ENCODE results near the gene LARP1. TPM values are rescaled to one million over a fixed set of nuclear protein-coding genes. Genes with fewer than 3 reads are reported as not detected.

Gene LARP1
- total and polyA plus RNA-seq, 9 donors, result 38.1 to 249 (median 146) TPM

- DNase-seq, result no peak
- Histone ChIP-seq H3K9me3 (no peaks in the 10 kb centered on the region), H3K36me3 (no peaks in the 10 kb centered on the region), H3K4me3 (no peak overlapping the region), H3K27ac (no peak overlapping the region), H3K4me1 (ENCODE audit: insufficient read depth) (peaks cover 30% of the 10 kb centered on the region), H3K27me3 (no peaks in the 10 kb centered on the region)
- WGBS, 3 donors, result 14 to 30% (median 28%) methylated on average over 2 of the region's 2 CpGs
- intact Hi-C loops (cut with DNase I), result no loop called here
- TF ChIP-seq EP300 (IDR thresholded peaks at IDR 0.05) (no peak), POLR2A (IDR thresholded peaks at IDR 0.05) (no peak)
- TF ChIP-seq, protein P1, sequence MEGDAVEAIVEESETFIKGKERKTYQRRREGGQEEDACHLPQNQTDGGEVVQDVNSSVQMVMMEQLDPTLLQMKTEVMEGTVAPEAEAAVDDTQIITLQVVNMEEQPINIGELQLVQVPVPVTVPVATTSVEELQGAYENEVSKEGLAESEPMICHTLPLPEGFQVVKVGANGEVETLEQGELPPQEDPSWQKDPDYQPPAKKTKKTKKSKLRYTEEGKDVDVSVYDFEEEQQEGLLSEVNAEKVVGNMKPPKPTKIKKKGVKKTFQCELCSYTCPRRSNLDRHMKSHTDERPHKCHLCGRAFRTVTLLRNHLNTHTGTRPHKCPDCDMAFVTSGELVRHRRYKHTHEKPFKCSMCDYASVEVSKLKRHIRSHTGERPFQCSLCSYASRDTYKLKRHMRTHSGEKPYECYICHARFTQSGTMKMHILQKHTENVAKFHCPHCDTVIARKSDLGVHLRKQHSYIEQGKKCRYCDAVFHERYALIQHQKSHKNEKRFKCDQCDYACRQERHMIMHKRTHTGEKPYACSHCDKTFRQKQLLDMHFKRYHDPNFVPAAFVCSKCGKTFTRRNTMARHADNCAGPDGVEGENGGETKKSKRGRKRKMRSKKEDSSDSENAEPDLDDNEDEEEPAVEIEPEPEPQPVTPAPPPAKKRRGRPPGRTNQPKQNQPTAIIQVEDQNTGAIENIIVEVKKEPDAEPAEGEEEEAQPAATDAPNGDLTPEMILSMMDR (IDR thresholded peaks at IDR 0.05), result no peak
Observed at GRCh38 chr5:154767576-154767975, 12.4 kb downstream of the LARP1 start.

GRCh38 chr5:154768207-154768606, 13.0 kb downstream of the LARP1 start:
- intact Hi-C loops (cut with DNase I), result no loop called here
- WGBS, 3 donors, result 89 to 99% (median 96%) methylated on average over 2 of the region's 2 CpGs

DNA sequence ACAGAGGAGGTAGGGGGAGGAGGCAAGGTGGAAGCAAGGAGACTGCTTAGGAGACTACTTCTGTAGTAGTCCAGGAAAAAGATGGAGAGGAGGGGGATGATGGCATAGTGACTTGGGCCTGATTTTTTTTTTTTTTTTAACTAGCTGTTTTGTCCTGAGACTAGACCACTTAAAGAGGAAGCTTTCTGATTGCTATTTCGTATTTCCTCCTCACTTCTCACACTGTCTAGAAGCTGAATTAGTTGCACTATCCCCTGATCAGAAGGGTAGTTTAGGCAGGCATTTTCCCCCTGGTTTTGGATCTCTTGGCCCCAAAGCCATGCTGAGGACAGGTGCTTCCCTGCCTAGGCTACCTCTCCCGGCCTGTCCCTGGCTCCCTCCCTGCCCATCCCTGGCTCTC, 14.9 kb downstream of the LARP1 start:
- peak overlapping the region in 1 of 2 donors; percentile 39 for H3K27ac ChIP-seq
- H3K4me1 ChIP-seq (ENCODE audit: insufficient read depth), result peaks cover 29% of the 10 kb centered on the region
- 60 to 62% (median 61%) methylated on average over 2 of the region's 2 CpGs for WGBS, 3 donors
- no peaks in the 10 kb centered on the region for H3K27me3 ChIP-seq
- TF ChIP-seq POLR2A (IDR thresholded peaks at IDR 0.05) (no peak), EP300 (IDR thresholded peaks at IDR 0.05) (no peak)
- TF ChIP-seq, protein P1 (IDR thresholded peaks at IDR 0.05), result no peak
- intact Hi-C loops (cut with DNase I), result no loop called here
- no peak for DNase-seq
- H3K36me3 ChIP-seq, result no peaks in the 10 kb centered on the region
- no peak overlapping the region for H3K4me3 ChIP-seq
- no peaks in the 10 kb centered on the region for H3K9me3 ChIP-seq

More at GRCh38 chr5:154768207-154768606, 13.0 kb downstream of the LARP1 start:
- Histone ChIP-seq H3K36me3 (no peaks in the 10 kb centered on the region), H3K4me1 (ENCODE audit: insufficient read depth) (peaks cover 31% of the 10 kb centered on the region), H3K27ac (no peak overlapping the region), H3K9me3 (no peaks in the 10 kb centered on the region), H3K27me3 (no peaks in the 10 kb centered on the region), H3K4me3 (no peak overlapping the region)
- DNase-seq, result no peak
- no peak for TF ChIP-seq POLR2A (IDR thresholded peaks at IDR 0.05)
- no peak for TF ChIP-seq EP300 (IDR thresholded peaks at IDR 0.05)
- TF ChIP-seq, protein P1 (IDR thresholded peaks at IDR 0.05), result no peak

DNA sequence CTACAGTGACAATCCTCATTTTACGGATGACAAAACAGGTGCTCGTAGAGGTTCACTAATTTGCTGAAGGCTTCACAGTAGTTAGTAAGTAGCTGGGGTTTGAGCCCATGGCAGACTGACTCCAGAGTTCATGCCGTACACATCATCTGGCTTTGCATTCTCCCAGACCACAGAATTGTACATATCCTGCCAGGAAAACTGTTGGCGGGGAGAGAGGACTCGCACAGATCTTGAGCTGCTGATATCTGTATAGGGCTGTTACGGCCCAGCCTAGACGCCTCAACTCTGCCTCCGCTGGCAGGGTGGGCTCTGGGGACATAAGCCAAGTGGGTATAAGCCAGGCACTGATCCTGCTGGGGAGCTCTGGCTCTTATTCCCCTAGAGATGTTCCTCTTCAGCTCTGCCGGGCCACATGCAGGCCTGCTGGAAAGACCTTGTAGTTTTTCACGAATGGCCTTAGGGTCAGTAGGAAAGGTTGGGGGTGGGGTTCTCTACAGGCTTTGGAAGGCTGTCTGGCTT, 16.3 kb downstream of the LARP1 start:
- H3K27ac ChIP-seq, result peak overlapping the region in 1 of 2 donors; percentile 39
- no peak overlapping the region for H3K4me3 ChIP-seq
- H3K9me3 ChIP-seq, result no peaks in the 10 kb centered on the region
- no peaks in the 10 kb centered on the region for H3K36me3 ChIP-seq
- DNase-seq, result peak; percentile 32 to 68 (median 43)
- peaks cover 27% of the 10 kb centered on the region for H3K4me1 ChIP-seq (ENCODE audit: insufficient read depth)
- TF ChIP-seq EP300 (IDR thresholded peaks at IDR 0.05), result no peak
- TF ChIP-seq, protein P1 (IDR thresholded peaks at IDR 0.05), result no peak
- no peak for TF ChIP-seq POLR2A (IDR thresholded peaks at IDR 0.05)
- H3K27me3 ChIP-seq, result no peaks in the 10 kb centered on the region
- 8 to 12% (median 9%) methylated on average over 10 of the region's 10 CpGs for WGBS, 3 donors
- intact Hi-C loops (cut with DNase I), result no loop called here
